ENCODE results near the gene COL7A1. TPM values are rescaled to one million over a fixed set of nuclear protein-coding genes. Genes with fewer than 3 reads are reported as not detected.

The COL7A1 gene
- total RNA-seq, 1 experiment from 2014 or later = 12.2 TPM

- Histone ChIP-seq H3K9me3 (no peaks in the 10 kb centered on the region), H3K27me3 (no peaks in the 10 kb centered on the region), H3K36me3 (peaks cover 17% of the 10 kb centered on the region), H3K4me3 (no peak overlapping the region)
- DNase-seq = no peak
Observed at GRCh38 chr3:48597408-48597800, 2.3 kb upstream of the COL7A1 start.

- Histone ChIP-seq H3K36me3 (peaks cover 17% of the 10 kb centered on the region), H3K9me3 (no peaks in the 10 kb centered on the region), H3K27me3 (no peaks in the 10 kb centered on the region), H3K4me3 (no peak overlapping the region)
- DNase-seq = no peak
Observed at GRCh38 chr3:48596676-48597407, 1.7 kb upstream of the COL7A1 start.

- peaks cover 17% of the 10 kb centered on the region for H3K36me3 ChIP-seq
- H3K27me3 ChIP-seq = no peaks in the 10 kb centered on the region
- no peak for DNase-seq
- H3K9me3 ChIP-seq = no peaks in the 10 kb centered on the region
- H3K4me3 ChIP-seq = no peak overlapping the region
Observed at GRCh38 chr3:48596157-48596556, 1.0 kb upstream of the COL7A1 start.

- peak; percentile 75 for DNase-seq
- Histone ChIP-seq H3K4me3 (no peak overlapping the region), H3K9me3 (no peaks in the 10 kb centered on the region), H3K27me3 (no peaks in the 10 kb centered on the region), H3K36me3 (peaks cover 17% of the 10 kb centered on the region)
Observed at GRCh38 chr3:48595526-48596121, 495 bp upstream of the COL7A1 start.

- Histone ChIP-seq H3K36me3 (peaks cover 13% of the 10 kb centered on the region), H3K27me3 (no peaks in the 10 kb centered on the region), H3K4me3 (no peak overlapping the region), H3K9me3 (no peaks in the 10 kb centered on the region)
- DNase-seq = no peak
Observed at GRCh38 chr3:48594417-48595049, 596 bp downstream of the COL7A1 start.

GRCh38 chr3:48593337-48593736 is 1.8 kb downstream of the COL7A1 start:
- Histone ChIP-seq H3K27me3 (no peaks in the 10 kb centered on the region), H3K36me3 (peaks cover 9% of the 10 kb centered on the region), H3K4me3 (no peak overlapping the region), H3K9me3 (no peaks in the 10 kb centered on the region)
- no peak for DNase-seq

- Histone ChIP-seq H3K4me3 (no peak overlapping the region), H3K9me3 (no peaks in the 10 kb centered on the region), H3K27me3 (no peaks in the 10 kb centered on the region), H3K36me3 (peaks cover 3% of the 10 kb centered on the region)
- no peak for DNase-seq
Observed at GRCh38 chr3:48592519-48593087, 2.5 kb downstream of the COL7A1 start.

GRCh38 chr3:48591886-48592518 is 3.1 kb downstream of the COL7A1 start:
- Histone ChIP-seq H3K36me3 (no peaks in the 10 kb centered on the region), H3K9me3 (no peaks in the 10 kb centered on the region), H3K27me3 (no peaks in the 10 kb centered on the region), H3K4me3 (no peak overlapping the region)
- DNase-seq = no peak

- no peaks in the 10 kb centered on the region for H3K9me3 ChIP-seq
- DNase-seq = no peak
- no peak overlapping the region for H3K4me3 ChIP-seq
- H3K27me3 ChIP-seq = no peaks in the 10 kb centered on the region
- no peaks in the 10 kb centered on the region for H3K36me3 ChIP-seq
Observed at GRCh38 chr3:48591436-48591835, 3.7 kb downstream of the COL7A1 start.

- Histone ChIP-seq H3K27me3 (no peaks in the 10 kb centered on the region), H3K9me3 (no peaks in the 10 kb centered on the region), H3K4me3 (no peak overlapping the region), H3K36me3 (no peaks in the 10 kb centered on the region)
- no peak for DNase-seq
Observed at GRCh38 chr3:48588230-48588629, 6.9 kb downstream of the COL7A1 start.

- Histone ChIP-seq H3K9me3 (no peaks in the 10 kb centered on the region), H3K36me3 (no peaks in the 10 kb centered on the region), H3K27me3 (no peaks in the 10 kb centered on the region), H3K4me3 (no peak overlapping the region)
- no peak for DNase-seq
Observed at GRCh38 chr3:48587686-48588085, 7.4 kb downstream of the COL7A1 start.

GRCh38 chr3:48585411-48585810 is 9.7 kb downstream of the COL7A1 start:
- H3K4me3 ChIP-seq = no peak overlapping the region
- H3K27me3 ChIP-seq = no peaks in the 10 kb centered on the region
- no peaks in the 10 kb centered on the region for H3K36me3 ChIP-seq
- DNase-seq = no peak
- no peaks in the 10 kb centered on the region for H3K9me3 ChIP-seq

GRCh38 chr3:48584836-48585235 is 10.3 kb downstream of the COL7A1 start:
- no peaks in the 10 kb centered on the region for H3K27me3 ChIP-seq
- H3K36me3 ChIP-seq = no peaks in the 10 kb centered on the region
- no peak overlapping the region for H3K4me3 ChIP-seq
- no peak for DNase-seq
- no peaks in the 10 kb centered on the region for H3K9me3 ChIP-seq

- DNase-seq = no peak
- Histone ChIP-seq H3K9me3 (no peaks in the 10 kb centered on the region), H3K36me3 (no peaks in the 10 kb centered on the region), H3K4me3 (no peak overlapping the region), H3K27me3 (no peaks in the 10 kb centered on the region)
Observed at GRCh38 chr3:48581621-48582481, 13.3 kb downstream of the COL7A1 start.

- no peak for DNase-seq
- no peak overlapping the region for H3K4me3 ChIP-seq
- no peaks in the 10 kb centered on the region for H3K9me3 ChIP-seq
- H3K27me3 ChIP-seq = no peaks in the 10 kb centered on the region
- H3K36me3 ChIP-seq = no peaks in the 10 kb centered on the region
Observed at GRCh38 chr3:48576647-48577046, 18.5 kb downstream of the COL7A1 start.

GRCh38 chr3:48575366-48575765 is 19.8 kb downstream of the COL7A1 start:
- H3K9me3 ChIP-seq = no peaks in the 10 kb centered on the region
- no peaks in the 10 kb centered on the region for H3K27me3 ChIP-seq
- DNase-seq = no peak
- no peaks in the 10 kb centered on the region for H3K36me3 ChIP-seq
- H3K4me3 ChIP-seq = no peak overlapping the region

Data from MG63 (cell line).